GM12891 (cell line): ENCODE measurements around the gene GGACT.

ENCODE experiments used
- POLR2A ChIP-seq: IDR thresholded peaks from 2 replicates; pipeline ENCODE4 v1.6.1; 2011; ENCODE audit warnings: low read depth, low read length, control low read depth
- POLR2AphosphoS5 ChIP-seq: IDR thresholded peaks from 2 replicates; pipeline ENCODE4 v1.6.1; 2011; ENCODE audit warnings: low read depth, low read length, control low read depth
- TAF1 ChIP-seq: IDR thresholded peaks from 2 replicates; pipeline ENCODE4 v1.6.1; 2011; ENCODE audit warnings: low read depth, low read length, control low read depth

DNA sequence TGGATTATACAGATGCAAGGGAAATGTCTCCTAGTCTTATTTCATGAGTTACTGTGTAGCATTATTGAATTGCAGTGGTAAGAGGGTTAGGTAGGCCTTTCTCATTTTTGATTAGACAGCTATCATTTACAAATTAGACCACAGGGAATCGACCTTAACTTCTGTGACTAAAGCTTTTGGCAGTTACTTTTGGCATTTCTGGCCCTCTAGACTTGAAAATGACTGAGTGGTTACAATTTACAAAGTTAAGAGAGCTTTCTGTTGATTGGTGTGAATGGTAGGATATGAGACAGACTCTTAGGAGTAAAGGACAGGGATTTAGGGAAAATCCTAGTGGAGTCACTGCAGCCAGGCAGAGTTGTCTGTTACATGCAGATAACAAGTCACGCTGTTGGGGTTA lies 86.1 kb downstream of the GGACT start:
- TF ChIP-seq POLR2A = no peak
- TF ChIP-seq POLR2AphosphoS5 = no peak
- no peak for TF ChIP-seq TAF1
